SU-DHL-6 (cell line): Measurements from ENCODE around the gene CNTN4.

Experiments used
- H2AFZ ChIP-seq: fragments of 200-600 bp; sonication (generic); 2 replicates; pipeline ENCODE4 v1.6.1; 2014; ENCODE audit warnings: low read depth, mild to moderate bottlenecking, moderate library complexity, mixed read lengths, antibody characterized with exemption, low read length; ENCODE audit not compliant: severe bottlenecking
- H3F3A ChIP-seq: fragments of 200-600 bp; shearing (Covaris generic); 2 replicates; pipeline ENCODE4 v1.6.0; 2016; ENCODE audit warnings: antibody characterized with exemption, mild to moderate bottlenecking; ENCODE audit not compliant: insufficient read depth
- H3K27ac ChIP-seq: fragments of 200-600 bp; sonication (generic); 2 replicates; pipeline ENCODE4 v1.5.1; 2016; ENCODE audit warnings: low read depth, mild to moderate bottlenecking, low read length, moderate library complexity, mixed read lengths
- H3K27me3 ChIP-seq: fragments of 200-600 bp; sonication (generic), shearing (Covaris generic); 2 replicates; pipeline ENCODE4 v1.6.0; 2014; ENCODE audit warnings: mild to moderate bottlenecking, low read length
- H3K36me3 ChIP-seq: fragments of 200-600 bp; sonication (generic); 2 replicates; pipeline ENCODE4 v1.6.1; 2014; ENCODE audit warnings: mild to moderate bottlenecking, low read length, mixed read lengths
- H3K4me2 ChIP-seq: fragments of 300-600, 200-600 bp; shearing (Covaris generic), sonication (generic); 2 replicates; pipeline ENCODE4 v1.6.0; 2014; ENCODE audit warnings: low read length, low read depth, mild to moderate bottlenecking; ENCODE audit not compliant: poor library complexity, severe bottlenecking
- H3K4me3 ChIP-seq: fragments of 200-600 bp; sonication (generic); 2 replicates; pipeline ENCODE4 v1.5.1; 2014; ENCODE audit warnings: antibody characterized with exemption, low read length, mild to moderate bottlenecking, mixed read lengths; ENCODE audit not compliant: insufficient read depth, poor library complexity, severe bottlenecking
- H3K79me2 ChIP-seq: fragments of 200-600 bp; sonication (generic); 2 replicates; pipeline ENCODE4 v1.6.1; 2014; ENCODE audit warnings: mild to moderate bottlenecking, low read length, moderate library complexity; ENCODE audit not compliant: insufficient read depth
- H3K9ac ChIP-seq: fragments of 200-600 bp; sonication (generic); 2 replicates; pipeline ENCODE4 v1.7.0; 2014; ENCODE audit warnings: mild to moderate bottlenecking, low read length
- H3K9me2 ChIP-seq: fragments of 200-600 bp; sonication (generic); replicated peaks from 2 replicates; pipeline ENCODE4 v1.6.1; 2014; ENCODE audit warnings: low read length; ENCODE audit not compliant: insufficient read depth
- H3K9me3 ChIP-seq: fragments of 200-600 bp; sonication (generic); 2 replicates; pipeline ENCODE4 v1.6.1; 2014; ENCODE audit warnings: low read length, mixed read lengths; ENCODE audit not compliant: insufficient read depth
- H4K20me1 ChIP-seq: fragments of 200-600 bp; sonication (generic); 2 replicates; pipeline ENCODE4 v1.6.1; 2014; ENCODE audit warnings: low read depth, mild to moderate bottlenecking, antibody characterized with exemption, low read length, moderate library complexity, mixed read lengths
- EZH2phosphoT487 ChIP-seq: fragments of 200-600 bp; sonication (generic), shearing (Covaris generic); conservative IDR thresholded peaks from 2 replicates; pipeline ENCODE4 v1.6.1; 2018; ENCODE audit warnings: mild to moderate bottlenecking, antibody characterized with exemption, low read length, moderate library complexity, mixed read lengths
- TF ChIP-seq, protein P1 (sequence below): fragments of 200-600 bp; sonication (generic); IDR thresholded peaks from one replicate; pipeline ENCODE4 v1.5.1; 2017; ENCODE audit warnings: antibody characterized with exemption, mild to moderate bottlenecking, low read length, moderate library complexity; ENCODE audit not compliant: insufficient read depth, poor library complexity, severe bottlenecking

CNTN4 gene

DNA sequence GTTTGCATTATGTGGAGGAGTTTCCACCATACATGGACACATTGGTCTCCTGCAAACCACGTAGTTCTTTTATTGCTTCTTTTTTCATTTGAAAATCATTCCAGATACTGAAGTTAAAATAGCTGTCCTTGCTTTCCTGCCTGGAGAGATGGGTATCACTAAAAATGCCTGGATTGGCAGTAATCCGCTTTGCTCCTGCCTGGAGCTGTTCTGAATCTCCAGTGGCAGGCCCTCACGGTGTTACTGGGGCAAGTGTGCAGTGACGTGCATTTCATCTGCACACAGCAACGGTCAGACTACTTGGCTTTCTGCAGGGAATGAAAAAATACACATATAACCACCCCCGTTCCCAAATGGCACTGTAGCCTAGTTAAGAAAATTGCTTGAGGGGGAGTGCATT lies 738.6 kb downstream of the CNTN4 start:
- H3K4me3 ChIP-seq: no peak overlapping the region
- H3K79me2 ChIP-seq: no peaks in the 10 kb centered on the region
- H3K9me3 ChIP-seq: no peaks in the 10 kb centered on the region
- H3K9me2 ChIP-seq: no peaks in the 10 kb centered on the region; the same call in 1 of the 2 replicates
- no peak overlapping the region for H2AFZ ChIP-seq
- no peaks in the 10 kb centered on the region for H3K27me3 ChIP-seq
- no peaks in the 10 kb centered on the region for H4K20me1 ChIP-seq
- H3K4me2 ChIP-seq: no peak overlapping the region
- no peak overlapping the region for H3K9ac ChIP-seq
- H3F3A ChIP-seq: no peaks in the 10 kb centered on the region
- no peaks in the 10 kb centered on the region for H3K36me3 ChIP-seq
- no peak overlapping the region for H3K27ac ChIP-seq
- no peak for TF ChIP-seq EZH2phosphoT487
- TF ChIP-seq, protein P1, sequence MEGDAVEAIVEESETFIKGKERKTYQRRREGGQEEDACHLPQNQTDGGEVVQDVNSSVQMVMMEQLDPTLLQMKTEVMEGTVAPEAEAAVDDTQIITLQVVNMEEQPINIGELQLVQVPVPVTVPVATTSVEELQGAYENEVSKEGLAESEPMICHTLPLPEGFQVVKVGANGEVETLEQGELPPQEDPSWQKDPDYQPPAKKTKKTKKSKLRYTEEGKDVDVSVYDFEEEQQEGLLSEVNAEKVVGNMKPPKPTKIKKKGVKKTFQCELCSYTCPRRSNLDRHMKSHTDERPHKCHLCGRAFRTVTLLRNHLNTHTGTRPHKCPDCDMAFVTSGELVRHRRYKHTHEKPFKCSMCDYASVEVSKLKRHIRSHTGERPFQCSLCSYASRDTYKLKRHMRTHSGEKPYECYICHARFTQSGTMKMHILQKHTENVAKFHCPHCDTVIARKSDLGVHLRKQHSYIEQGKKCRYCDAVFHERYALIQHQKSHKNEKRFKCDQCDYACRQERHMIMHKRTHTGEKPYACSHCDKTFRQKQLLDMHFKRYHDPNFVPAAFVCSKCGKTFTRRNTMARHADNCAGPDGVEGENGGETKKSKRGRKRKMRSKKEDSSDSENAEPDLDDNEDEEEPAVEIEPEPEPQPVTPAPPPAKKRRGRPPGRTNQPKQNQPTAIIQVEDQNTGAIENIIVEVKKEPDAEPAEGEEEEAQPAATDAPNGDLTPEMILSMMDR: no peak

DNA sequence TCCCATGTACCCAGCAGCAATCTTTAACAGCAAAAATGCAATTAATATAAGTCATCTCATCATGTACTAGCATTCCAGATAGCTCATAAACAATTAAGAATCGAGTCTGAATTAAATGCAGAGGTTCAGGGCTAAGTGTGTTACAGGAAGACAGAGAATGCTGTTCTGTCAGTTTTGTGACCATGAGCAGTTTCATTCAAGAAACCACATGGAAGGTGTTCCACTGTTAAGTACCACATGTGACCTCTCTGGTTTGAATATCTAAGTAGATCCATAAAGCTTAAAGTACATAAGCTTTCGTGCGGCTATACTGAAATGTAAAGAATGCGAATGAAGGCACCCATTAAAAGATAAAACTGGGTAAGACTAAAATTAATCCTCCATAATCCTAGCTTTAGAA lies 739.2 kb downstream of the CNTN4 start:
- no peak overlapping the region for H3K4me2 ChIP-seq

DNA sequence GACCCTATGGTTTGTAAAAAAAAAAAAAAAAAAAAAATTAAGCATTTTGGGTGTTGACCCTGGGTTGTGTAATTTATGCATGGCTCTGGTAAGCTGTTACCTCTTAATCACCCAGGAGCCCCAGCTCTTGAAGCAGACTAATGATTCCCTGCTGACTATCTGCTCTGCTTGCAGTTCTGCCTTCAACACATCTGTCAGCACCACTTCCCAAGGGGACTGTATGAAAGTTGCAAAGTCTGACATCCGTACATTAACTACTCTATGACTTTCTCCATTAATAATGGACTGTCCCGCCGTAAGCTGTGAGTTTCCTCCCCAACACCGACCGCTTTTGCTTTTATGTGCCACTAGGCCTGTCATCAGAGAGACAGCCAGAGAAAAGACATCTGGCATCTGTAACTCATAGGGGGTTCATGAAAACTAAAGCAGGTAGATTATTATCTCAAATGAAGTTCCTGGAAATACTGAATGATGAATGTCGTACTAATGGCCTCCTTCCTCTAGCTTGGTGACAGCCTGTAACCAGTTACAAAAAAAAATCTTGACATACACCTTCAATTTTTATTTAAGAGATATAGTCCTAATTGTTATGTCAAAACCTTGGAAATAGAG lies 740.0 kb downstream of the CNTN4 start:
- H2AFZ ChIP-seq: no peak overlapping the region
- no peaks in the 10 kb centered on the region for H3K27me3 ChIP-seq
- no peak overlapping the region for H3K4me2 ChIP-seq
- H3K27ac ChIP-seq: no peak overlapping the region
- no peaks in the 10 kb centered on the region for H3F3A ChIP-seq
- no peaks in the 10 kb centered on the region; the same call in 1 of the 2 replicates for H3K9me2 ChIP-seq
- H3K9me3 ChIP-seq: no peaks in the 10 kb centered on the region
- no peaks in the 10 kb centered on the region for H3K79me2 ChIP-seq
- no peak overlapping the region for H3K4me3 ChIP-seq
- no peak overlapping the region for H3K9ac ChIP-seq
- no peaks in the 10 kb centered on the region for H4K20me1 ChIP-seq
- H3K36me3 ChIP-seq: no peaks in the 10 kb centered on the region
- no peak for TF ChIP-seq EZH2phosphoT487
- TF ChIP-seq, protein P1: no peak

More for the DNA sequence above, 739.2 kb downstream of the CNTN4 start:
- no peak overlapping the region for H3K4me3 ChIP-seq
- no peak overlapping the region for H3K9ac ChIP-seq
- H3K79me2 ChIP-seq: no peaks in the 10 kb centered on the region
- H3F3A ChIP-seq: no peaks in the 10 kb centered on the region
- no peaks in the 10 kb centered on the region for H3K36me3 ChIP-seq
- H4K20me1 ChIP-seq: no peaks in the 10 kb centered on the region
- TF ChIP-seq, protein P1: no peak
- TF ChIP-seq EZH2phosphoT487: no peak
- no peaks in the 10 kb centered on the region for H3K9me3 ChIP-seq
- H3K27me3 ChIP-seq: no peaks in the 10 kb centered on the region
- no peak overlapping the region for H2AFZ ChIP-seq
- no peak overlapping the region for H3K27ac ChIP-seq
- no peaks in the 10 kb centered on the region; the same call in 1 of the 2 replicates for H3K9me2 ChIP-seq
